Stromal cell of bone marrow (primary cell): ENCODE data around the gene FMN2.

Source experiments
- DNase-seq: peaks from one replicate; pipeline ENCODE4 v3.0.0-alpha.2; 2012; ENCODE audit warnings: low read depth

FMN2 gene

DNA sequence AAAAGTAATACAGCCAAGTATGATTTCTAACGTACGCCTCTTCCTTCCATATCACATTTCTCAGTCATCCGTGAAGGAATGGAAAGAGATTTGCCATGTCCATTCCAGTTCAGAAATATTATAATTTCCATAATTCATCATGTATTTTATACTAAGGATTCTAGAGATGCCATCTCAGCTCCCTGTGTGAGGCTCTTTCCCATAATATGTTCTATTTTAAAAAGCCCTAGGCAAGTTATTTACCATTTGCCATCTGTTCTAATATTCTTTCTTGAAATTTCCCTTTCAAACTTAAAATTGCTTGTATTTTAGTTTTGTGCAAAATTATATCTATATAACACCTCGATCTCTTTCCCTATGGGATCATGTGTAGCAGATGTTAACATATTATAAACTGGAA is 106.7 kb downstream of the FMN2 start:
- no peak for DNase-seq

DNA sequence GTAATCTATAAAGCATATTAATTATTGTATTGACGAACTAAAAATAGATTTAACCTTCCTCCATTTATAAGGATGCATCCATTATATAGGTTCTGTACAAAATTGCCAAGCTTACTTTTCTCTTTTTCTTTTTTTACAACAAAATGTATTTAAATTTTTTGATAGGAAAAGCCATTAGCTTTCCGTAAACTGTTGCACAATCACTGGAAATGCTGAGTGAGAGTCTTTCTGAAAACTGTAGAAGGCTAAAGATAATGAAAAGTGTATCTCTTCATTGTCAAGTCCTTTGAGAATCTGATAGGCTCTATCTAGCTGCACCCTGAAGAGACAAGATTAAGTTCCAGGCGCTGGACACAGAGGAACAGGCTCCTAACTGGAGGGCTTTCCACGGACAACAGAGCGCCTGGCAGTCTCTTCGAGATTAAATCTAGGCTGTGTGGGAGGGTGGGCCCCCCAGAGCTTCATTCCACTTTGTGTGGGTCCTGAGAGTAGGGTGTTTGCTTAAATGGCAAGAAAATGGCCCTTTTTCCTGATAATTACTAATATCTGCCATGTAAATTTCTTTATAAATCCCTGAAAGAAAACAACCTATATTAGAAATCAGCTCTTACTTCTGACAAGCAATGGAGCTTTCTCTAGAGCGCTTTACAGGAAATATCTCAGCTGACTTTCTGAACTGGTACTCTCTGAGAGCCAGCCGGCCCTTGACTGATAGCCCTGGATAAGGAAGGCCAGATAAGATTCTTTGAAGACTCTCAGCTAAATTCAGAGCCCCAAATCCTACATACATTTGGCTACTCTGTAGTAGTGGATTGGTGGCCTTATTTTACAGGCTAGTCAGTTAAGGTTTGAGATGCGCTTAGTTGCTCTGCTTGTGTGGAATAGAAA is 108.3 kb downstream of the FMN2 start:
- DNase-seq, result no peak

DNA sequence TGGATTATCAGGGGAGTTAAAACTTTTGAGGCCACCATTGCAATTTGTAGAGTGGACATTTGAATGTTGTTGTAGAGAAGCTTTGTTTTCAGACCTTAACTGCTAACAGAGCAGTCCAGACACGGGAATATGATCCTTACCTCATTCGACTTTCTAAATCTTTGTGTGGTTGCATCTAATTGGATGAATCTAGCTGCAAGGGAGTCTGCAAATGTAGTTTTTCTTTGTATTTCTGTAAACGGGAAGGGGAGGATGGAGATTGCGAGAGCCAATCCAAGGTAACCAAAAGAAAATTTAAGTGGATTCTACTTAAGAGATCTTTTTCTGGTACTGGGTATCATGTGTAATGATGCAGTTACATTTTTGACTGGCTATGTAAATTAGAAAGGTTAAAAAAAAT is 110.2 kb downstream of the FMN2 start:
- no peak for DNase-seq

DNA sequence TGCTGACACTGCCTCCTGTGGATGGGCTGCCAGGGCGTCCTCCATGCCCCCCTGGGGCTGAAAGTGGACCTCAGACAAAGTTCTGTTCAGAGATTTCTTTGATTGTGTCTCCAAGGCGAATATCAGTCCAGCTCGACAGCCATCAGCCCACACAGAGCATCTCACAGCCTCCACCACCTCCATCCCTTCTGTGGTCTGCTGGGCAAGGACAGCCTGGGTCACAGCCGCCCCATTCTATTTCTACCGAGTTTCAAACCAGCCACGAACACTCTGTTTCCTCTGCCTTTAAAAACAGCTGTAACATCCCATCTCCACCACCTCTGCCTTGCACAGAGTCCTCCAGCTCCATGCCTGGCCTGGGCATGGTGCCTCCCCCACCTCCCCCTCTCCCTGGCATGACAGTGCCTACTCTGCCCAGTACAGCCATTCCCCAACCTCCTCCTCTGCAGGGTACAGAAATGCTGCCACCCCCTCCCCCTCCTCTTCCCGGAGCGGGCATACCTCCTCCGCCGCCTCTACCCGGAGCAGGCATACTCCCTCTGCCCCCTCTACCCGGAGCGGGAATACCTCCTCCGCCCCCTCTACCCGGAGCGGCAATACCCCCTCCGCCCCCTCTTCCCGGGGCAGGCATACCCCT is 115.5 kb downstream of the FMN2 start:
- DNase-seq, result no peak

DNA sequence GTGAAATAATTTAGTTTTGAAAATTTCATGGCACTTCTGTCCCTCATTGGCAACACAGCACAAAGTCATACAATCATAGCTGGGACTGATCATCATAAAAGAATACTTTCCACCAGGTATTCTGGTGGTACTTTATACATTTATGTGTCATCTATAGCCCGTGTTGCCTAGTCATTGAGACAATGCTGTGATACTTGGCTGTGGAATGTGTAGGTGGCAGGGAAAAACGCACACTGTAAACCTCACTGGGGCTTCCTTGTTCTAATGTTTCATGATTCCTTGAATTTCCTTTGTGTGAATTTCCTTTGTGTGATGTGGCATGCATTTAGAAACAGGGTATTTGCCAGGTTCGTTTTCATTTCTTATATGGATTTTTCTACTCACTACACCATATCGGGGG is 118.3 kb downstream of the FMN2 start:
- DNase-seq, result no peak

DNA sequence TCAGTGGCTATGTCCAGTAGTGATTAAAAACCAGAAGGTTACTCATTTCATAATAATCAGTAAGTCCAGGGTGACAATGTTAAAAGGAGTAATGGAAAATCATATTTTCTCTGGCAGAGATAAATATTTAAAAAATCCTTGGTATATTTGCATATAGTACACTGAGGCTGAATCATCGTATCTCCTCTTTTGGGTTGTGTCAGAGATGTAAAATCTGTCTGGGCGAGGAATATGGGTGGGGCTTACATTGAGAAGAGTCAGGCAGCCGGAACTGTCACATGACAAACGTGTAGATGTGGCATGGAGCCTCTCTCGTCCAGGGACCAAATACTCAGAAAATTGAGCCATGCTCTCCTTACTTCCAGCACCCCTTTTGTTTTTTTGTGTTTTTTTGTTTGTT is 120.9 kb downstream of the FMN2 start:
- DNase-seq, result no peak

DNA sequence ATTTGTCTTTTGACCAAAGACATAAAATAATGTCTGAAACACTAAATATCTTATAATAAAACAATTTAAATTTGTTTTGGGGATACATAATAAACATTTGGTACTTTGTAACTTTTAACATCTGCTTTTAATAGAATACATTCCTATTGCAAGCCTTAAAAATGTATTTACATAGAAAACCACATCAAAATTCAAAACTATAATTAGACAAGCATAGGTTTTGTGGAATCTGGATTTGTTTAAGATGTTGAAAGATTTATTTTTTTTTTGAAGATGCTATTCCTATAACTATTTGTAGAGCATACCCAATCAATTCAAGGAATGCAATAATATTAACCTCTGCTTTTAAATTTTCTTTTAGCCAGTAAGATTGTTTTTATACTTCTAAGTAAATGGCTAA is 125.7 kb downstream of the FMN2 start:
- DNase-seq, result no peak

DNA sequence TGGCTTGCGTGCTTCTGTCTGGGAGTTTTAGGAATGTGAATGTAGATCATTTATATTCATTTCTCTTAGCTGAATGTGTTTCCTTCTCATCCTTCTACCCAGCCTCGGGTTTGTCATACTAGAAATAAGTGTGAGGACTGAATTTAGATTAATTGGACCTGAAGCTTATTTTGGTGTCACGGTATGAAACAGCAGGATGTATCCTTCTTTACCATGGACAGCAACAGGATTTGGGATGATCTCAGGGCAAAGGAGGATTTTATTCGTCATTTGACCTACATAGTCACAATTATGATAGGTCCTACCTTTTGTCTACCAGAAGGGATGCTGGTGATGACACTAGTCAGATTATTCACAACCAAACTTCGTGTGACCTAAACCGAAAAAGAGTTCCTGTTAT is 127.4 kb downstream of the FMN2 start:
- DNase-seq, result no peak

DNA sequence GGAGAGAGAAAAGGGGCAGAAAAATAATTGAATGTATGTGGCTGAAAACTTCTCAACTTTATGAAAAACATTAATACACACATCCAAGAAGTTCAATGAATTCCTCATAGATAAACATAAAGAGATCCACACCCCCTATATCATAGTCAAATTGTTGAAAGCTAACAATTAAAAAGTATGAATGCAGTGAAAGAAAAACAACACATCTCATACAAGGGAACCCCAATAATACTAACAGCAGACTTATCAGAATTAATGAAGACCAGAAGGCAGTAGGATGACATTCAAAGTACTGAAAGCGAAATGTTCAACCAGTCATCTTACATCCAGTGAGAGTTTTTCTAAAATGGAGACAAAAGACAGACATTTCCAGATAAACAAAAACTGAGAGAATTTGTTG is 134.4 kb downstream of the FMN2 start:
- DNase-seq, result no peak

DNA sequence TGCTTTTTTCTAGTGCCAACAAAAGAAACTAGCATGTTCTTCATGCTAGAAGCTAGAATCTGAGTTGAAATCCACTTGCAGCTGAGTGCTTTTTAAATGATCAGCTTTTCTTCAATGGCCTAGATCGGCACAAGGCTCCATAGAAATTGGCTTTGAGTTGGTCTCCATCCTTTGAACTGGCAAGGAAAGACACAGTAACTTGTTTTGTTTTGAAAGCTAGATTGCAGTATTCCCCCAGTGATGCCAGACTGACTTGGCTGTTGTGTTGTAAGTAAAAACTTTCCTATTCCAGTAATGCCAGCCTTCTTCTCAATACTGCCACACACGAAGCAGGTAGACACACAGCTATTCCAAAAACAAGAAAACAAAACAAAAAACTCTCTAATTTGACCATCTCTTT is 139.1 kb downstream of the FMN2 start:
- no peak for DNase-seq

DNA sequence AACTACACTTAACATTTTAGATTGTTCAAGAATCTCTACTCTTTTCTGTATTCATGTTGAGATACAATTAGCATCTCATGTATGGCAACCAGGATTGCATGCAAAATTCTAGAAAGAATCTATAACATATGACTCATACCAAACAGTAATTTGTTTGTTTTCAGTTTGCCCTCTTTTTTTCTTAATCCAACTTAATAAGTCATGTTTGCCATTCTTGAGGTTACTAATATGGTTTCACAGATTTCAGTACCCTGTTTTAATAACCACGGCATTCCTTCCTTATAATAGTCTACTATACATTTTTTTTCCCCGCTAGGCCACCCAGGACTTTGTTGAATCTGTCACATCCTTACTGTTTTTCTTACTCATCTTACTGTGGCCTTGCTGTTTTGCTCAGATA is 140.8 kb downstream of the FMN2 start:
- no peak for DNase-seq

DNA sequence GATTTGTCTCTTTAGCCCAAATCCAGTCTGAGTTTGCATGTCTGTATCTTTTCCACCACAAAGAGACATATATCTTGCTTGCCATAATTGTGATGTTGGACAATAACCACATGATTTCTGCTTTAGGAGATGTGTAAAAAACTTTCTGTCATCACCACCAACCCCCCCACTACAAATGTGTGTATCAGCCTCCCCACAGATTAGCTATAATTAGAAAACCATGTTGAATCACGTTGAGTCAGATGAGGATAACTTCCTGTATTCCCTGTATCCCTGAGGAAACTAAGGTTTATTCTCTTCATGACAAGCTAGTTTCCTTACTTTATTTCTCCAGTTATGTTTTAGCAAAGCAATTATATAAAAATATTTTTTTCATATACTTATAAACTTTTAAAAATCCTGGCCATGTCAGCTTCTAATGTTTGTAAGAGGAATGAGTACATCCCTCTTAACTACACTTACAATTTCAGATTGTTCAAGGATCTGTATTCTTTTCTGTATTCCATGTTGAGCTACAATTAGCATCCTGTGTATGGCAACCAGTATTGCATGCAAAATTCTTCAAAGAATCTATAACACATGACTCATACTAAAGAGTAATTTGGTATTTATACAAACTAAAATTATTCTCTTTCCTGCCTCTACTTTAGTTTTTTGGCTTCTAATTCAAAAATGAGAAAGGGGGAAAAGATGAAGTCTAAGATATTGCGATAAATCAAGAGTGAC is 143.0 kb downstream of the FMN2 start:
- peak; percentile 84 for DNase-seq

DNA sequence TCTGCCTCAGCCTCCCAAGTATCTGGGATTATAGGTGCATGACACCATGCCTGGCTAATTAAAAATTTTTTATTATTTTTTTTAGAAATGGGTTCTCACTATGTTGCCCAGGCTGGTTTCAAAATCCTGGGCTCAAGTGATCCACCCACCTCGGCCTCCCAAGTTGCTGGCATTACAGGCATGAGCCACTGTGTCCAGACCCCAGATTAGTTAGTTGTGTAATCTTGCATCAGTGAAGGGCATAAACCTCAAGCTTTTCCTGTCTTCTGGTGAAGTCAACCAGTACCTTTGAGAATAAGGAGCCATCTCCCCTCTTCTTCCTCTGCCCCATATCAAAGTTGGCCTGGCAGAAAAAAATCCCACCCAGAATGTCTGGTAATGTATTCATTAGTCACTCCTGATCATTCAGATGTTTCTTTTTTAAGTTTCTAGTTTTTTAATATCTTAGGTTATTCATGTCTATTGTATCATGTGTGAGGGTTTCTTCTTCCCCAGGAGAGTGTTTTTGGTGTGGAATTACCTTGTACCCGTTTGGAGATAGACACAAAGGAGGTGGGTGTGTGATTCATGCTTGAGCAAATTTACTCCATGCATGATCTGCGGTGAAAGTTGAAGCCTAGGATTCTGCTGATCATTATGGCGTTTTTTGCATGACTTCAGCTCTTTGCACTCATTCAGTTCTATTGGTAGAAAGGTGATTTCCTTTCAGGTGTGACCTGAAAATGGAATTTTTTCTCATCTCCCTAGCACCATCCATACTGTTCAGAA is 144.0 kb downstream of the FMN2 start:
- no peak for DNase-seq

DNA sequence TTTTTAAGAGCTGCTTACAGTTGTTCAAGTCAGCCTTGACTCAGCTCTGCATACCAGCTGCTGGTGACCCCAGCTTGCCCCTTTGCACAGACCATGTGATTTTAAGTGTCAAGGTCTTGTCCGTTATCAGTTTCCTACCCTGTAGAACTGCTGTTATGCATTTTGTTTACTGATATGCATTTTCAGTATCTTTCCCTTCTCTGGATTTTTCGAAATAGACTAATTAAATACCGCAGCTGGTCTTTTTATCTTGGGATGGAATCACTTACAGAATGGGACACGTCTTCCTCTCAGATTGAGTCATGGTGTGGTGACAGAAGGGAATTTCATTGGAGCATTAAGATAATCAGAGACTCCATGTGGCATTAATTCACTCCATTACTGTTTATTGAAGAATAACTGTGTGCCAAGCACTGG is 145.6 kb downstream of the FMN2 start:
- DNase-seq, result no peak

DNA sequence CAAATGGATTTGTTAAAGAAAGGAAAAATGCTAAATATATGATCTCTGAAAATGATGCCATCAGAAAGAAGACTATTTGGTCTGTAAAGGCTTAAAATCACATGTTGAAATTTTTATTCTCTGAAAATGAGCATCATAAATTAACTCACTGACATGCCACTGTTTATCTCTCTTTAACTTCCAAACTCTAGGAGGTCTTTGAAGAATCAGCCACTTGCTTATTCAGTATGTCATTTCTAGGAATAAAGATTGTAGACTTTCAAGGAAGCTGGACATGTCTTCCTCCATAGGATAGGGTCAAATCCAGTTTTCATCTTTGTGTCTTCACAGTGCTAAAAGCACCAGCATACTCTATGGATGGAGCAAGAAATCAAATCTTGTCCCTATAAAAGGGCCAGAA is 147.6 kb downstream of the FMN2 start:
- no peak for DNase-seq

DNA sequence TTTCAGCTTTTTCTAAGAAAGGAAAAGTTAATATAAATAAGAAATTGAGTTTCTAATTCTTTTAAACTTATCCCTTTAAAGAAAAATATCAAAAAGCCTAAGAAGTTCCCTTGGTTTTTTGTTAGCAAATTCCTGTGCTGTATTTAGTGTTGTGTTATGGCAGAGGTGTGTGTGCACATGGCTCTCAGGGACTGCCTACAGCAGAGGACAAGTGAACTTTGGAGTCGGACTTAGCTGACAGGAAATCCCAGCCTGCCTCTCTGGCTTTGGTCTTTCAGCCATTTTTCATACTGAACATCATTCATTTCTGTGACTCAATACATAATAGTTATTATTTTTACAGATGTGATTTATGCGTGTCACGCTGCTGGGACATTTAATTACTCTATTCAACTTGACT is 149.6 kb downstream of the FMN2 start:
- DNase-seq, result no peak

DNA sequence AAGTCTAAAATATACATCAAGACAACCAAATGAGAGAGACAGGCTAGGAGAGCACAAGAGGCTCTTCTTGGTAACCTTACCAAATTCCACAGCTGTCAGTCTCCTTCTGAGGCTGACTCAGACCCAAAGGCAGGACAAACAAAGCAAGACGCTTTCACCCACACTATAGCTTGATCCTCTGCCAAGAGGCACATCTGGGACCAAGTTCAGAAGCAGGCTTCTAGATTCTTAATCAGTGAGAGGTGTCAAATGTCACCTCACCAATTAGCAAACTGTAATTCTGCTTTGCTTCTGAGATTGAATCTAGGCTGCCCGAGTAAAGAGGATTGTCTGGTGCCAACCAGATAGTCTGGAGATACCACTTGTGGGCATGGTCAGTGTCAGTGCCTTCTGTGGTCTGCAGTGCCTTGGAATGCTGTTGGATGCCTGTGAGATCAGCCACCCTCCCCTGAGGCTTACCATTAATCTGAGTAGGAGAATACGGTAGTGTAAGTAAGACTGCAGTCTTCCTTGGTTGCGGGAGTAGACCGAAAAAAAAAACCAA is 151.0 kb downstream of the FMN2 start:
- DNase-seq, result peak; percentile 53

DNA sequence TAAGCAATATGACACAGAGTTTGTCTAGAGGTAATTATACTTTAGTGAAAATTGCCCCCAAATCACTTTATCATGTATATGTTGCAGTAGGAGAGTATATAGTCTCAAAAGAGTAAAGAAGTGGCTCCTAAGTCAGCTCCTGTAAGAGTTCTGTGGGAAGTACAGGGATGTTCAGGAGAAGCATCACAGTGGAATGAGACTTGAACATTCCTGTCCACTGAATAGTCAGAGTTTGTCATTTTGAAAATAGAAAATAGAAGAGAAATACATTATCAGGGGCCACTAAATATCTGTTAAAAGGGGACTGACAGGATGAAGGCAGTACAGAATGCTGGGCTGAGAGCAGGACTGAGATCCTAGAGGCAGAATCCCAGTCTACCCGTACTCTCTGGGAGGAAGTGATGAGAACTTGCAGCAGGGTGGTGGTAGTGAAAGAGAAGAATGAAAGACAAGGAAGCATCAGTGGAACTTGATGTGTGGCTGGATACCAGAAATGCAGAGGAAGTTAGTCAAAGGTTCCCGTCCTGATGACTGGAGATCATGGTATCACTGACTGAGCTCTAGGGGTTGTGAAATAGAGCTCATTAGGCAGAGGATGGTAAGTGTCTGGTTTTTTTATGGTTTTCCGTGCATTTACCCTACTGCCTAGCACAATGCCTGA is 153.4 kb downstream of the FMN2 start:
- peak; percentile 85 for DNase-seq

DNA sequence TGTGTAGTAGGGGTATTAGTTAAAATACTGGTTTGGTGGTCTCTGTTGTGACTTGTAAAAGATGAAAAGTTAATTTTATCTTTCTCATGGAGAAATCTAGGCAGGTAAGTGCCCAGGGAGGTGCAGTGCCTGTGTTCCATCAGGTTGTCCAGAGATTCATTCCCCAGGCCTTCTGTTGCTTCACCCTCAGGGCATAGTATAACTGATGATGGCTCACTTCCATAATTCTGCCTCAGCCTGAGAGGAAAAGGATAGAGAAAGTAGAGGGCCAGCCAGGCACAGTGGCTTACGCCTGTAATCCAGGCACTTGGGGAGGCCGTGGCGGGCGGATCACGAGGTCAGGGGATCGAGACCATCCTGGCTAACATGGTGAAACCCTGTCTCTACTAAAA is 153.9 kb downstream of the FMN2 start:
- DNase-seq, result no peak

DNA sequence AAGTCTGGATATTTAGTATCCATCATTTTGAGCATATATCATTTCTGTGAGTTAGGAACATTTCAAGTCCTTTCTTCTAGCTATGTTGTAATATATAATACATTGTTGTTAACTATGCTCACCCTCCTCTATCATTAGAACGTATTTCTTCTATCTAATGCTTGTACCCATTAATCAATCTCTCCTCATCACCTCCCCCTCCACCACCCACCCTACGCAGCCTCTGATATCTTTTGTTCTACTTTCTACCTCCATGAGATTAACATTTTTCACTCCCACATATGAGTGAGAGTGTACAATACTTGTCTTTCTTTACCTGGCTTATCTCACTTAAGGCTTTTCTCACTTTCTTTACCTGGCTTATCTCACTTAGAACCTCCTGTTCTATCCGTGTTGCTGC is 156.2 kb downstream of the FMN2 start:
- no peak for DNase-seq

DNA sequence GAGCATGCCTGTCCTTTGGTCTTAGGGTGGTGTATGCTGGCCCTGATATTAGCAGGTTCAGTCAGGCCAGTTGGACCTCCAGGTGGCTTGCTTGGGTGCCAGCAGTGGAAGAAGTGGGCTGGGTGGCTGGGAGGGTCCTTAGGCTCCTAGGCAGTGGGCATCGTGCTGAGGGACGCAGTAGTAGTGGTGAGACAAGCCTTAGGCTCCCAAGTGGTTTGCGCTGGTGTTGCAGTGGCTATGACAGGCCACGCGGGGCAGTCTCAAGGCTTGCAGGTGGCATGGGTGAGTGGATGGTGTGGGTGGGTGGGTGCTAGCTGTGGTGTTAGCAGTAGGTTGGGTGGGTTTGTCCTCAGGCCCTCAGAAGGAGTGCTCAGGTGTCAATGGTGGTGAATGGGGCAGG is 162.3 kb downstream of the FMN2 start:
- no peak for DNase-seq
